Progenitor cell of endocrine pancreas (in vitro differentiated cells): ENCODE measurements around the gene DIS3L2. TPM values are rescaled to one million over a fixed set of nuclear protein-coding genes. Genes with fewer than 3 reads are reported as not detected.

ENCODE experiments used
- DNase-seq: peaks from one replicate; pipeline ENCODE4 v3.0.0; 2021; ENCODE audit warnings: low spot score; ENCODE audit not compliant: unreplicated experiment
- H3K27ac Mint-ChIP-seq: 2 replicates; pipeline ENCODE4 v1.8.0; 2021; ENCODE audit warnings: mild to moderate bottlenecking, moderate library complexity, mixed read lengths
- H3K27me3 Mint-ChIP-seq: 2 replicates; pipeline ENCODE4 v1.8.0; 2021; ENCODE audit warnings: mixed read lengths
- H3K36me3 Mint-ChIP-seq: 2 replicates; pipeline ENCODE4 v1.8.0; 2022; ENCODE audit warnings: mixed read lengths; ENCODE audit not compliant: insufficient read depth
- H3K4me1 Mint-ChIP-seq: 2 replicates; pipeline ENCODE4 v1.8.0; 2021; ENCODE audit warnings: low read depth, mixed read lengths
- H3K4me3 Mint-ChIP-seq: 2 replicates; pipeline ENCODE4 v1.8.0; 2021; ENCODE audit warnings: low read depth, mild to moderate bottlenecking, moderate library complexity, mixed read lengths
- H3K9me3 Mint-ChIP-seq: 2 replicates; pipeline ENCODE4 v1.8.0; 2021; ENCODE audit warnings: low read depth, mixed read lengths
- total RNA-seq: library from RNA; stranded (reverse); gene quantifications from 2 replicates; pipeline ENCODE4 v1.2.1, GENCODE V29; 2021
- TF ChIP-seq, protein P1 (sequence below): fragments of 200-600 bp; sonication (generic); IDR thresholded peaks from one replicate; pipeline ENCODE4 v1.5.0; 2021; ENCODE audit warnings: antibody characterized with exemption, mild to moderate bottlenecking; ENCODE audit not compliant: unreplicated experiment

DIS3L2 gene
- total RNA-seq, 1 donor from 2014 or later, result 59.3 TPM

DNA sequence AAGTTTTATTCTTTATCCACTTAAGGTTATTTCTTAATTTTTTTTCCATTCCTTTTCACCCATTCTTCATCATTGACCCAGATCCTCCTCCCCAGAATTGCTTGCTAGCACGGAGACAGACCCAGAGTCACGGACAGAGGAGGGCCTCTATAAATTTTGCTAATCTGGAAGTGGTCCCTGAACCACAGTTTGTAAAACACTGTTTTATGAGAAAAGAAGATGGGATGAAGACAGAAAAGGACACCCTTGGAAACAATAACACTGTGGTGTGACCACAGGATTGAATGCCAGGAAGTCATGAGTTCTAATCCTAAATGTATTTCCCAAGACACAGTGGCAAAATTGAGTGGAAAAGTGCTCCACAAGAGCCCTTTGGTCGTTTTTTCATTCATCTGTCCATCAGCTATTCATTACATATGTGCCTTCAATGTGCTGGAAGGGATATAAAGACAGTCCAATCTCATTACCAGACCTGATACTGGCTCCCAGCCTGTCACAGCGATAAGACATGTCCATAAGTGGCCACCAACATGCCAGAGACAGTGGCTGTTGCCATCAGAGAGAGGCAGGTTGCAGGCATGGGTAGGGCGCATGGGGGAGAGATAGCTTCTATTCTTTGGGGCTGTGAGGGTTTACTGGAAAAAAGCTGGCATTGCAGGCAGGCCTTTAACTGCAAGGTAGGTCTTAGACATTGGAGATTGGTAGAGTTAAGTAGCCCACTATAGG is 241.8 kb downstream of the DIS3L2 start:
- Mint-ChIP-seq H3K4me3 (no peak overlapping the region), H3K9me3 (no peaks in the 10 kb centered on the region), H3K27ac (no peak overlapping the region), H3K4me1 (peaks cover 13% of the 10 kb centered on the region), H3K36me3 (peaks cover 10% of the 10 kb centered on the region), H3K27me3 (no peaks in the 10 kb centered on the region)
- DNase-seq, result no peak
- TF ChIP-seq, protein P1, sequence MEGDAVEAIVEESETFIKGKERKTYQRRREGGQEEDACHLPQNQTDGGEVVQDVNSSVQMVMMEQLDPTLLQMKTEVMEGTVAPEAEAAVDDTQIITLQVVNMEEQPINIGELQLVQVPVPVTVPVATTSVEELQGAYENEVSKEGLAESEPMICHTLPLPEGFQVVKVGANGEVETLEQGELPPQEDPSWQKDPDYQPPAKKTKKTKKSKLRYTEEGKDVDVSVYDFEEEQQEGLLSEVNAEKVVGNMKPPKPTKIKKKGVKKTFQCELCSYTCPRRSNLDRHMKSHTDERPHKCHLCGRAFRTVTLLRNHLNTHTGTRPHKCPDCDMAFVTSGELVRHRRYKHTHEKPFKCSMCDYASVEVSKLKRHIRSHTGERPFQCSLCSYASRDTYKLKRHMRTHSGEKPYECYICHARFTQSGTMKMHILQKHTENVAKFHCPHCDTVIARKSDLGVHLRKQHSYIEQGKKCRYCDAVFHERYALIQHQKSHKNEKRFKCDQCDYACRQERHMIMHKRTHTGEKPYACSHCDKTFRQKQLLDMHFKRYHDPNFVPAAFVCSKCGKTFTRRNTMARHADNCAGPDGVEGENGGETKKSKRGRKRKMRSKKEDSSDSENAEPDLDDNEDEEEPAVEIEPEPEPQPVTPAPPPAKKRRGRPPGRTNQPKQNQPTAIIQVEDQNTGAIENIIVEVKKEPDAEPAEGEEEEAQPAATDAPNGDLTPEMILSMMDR, result no peak

DNA sequence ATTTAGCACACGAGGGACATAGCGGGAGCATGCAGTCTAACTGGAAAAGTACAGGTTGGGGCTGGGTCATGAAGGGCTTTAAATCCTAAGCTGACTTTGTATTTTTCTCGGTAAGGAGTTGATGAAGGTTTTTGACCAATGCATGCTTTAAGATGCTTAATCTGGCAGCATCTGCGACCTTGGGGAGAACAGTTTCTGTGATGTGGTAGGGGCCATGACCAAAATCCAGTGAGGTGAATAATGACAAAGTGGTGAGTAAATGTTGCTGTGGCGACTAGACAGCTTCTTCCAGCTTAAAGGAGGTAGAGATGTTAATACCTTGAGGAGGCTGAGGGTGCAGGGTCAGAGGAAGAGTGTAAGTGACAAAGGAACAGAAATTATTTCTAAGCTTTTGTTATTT is 242.4 kb downstream of the DIS3L2 start:
- TF ChIP-seq, protein P1, result no peak
- Mint-ChIP-seq H3K4me3 (no peak overlapping the region), H3K27ac (no peak overlapping the region), H3K9me3 (no peaks in the 10 kb centered on the region), H3K36me3 (peaks cover 7% of the 10 kb centered on the region), H3K4me1 (peaks cover 13% of the 10 kb centered on the region), H3K27me3 (no peaks in the 10 kb centered on the region)
- DNase-seq, result no peak

DNA sequence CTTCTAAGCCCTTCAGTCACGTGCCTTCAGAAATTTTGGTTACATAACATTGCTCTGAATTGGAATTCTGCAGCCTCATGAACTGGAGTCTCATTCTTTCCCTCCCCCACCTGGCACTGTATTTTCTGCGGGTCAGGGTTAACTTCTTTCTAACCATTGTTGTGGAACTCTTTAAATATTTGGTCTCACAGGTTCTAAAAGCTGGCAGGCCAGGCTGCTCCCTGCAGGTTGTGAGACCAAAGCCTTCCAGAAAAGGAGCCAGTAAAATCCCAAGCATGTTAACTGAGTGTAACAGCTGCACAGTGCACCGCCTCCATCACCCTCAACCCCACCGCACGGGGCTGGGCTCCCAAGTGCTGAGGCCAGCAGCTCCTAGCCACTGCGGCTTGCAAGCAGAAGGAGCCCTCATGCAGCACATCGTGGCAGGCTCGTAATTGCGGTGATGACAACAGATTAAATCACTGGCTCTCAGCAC is 243.0 kb downstream of the DIS3L2 start:
- DNase-seq, result no peak
- peaks cover 6% of the 10 kb centered on the region for H3K36me3 Mint-ChIP-seq
- H3K27me3 Mint-ChIP-seq, result no peaks in the 10 kb centered on the region
- H3K4me1 Mint-ChIP-seq, result peaks cover 13% of the 10 kb centered on the region
- H3K4me3 Mint-ChIP-seq, result no peak overlapping the region
- TF ChIP-seq, protein P1, result no peak
- no peaks in the 10 kb centered on the region for H3K9me3 Mint-ChIP-seq
- no peak overlapping the region for H3K27ac Mint-ChIP-seq

DNA sequence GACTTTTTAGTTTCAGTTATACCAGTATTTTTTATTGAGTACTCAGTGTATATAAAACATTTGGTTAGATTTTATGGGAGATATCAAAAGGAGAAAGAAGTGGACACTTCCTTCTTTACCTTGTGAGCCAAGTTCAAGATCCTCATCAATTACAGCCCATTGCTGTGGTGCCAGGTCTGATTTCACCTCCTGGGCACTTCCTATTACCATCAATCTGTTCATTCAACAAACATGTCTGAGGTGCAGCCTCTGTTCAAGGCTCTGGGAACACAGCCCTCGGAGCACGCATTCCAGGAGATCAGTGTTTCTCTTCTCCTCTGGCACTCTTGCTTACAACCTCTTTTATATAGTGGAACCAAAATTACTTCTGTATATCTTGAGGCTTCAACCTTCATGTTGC is 245.7 kb downstream of the DIS3L2 start:
- H3K9me3 Mint-ChIP-seq, result no peaks in the 10 kb centered on the region
- no peaks in the 10 kb centered on the region for H3K27me3 Mint-ChIP-seq
- no peak overlapping the region for H3K4me3 Mint-ChIP-seq
- DNase-seq, result no peak
- peaks cover 10% of the 10 kb centered on the region for H3K36me3 Mint-ChIP-seq
- peaks cover 13% of the 10 kb centered on the region for H3K4me1 Mint-ChIP-seq
- H3K27ac Mint-ChIP-seq, result no peak overlapping the region
- TF ChIP-seq, protein P1, result no peak

DNA sequence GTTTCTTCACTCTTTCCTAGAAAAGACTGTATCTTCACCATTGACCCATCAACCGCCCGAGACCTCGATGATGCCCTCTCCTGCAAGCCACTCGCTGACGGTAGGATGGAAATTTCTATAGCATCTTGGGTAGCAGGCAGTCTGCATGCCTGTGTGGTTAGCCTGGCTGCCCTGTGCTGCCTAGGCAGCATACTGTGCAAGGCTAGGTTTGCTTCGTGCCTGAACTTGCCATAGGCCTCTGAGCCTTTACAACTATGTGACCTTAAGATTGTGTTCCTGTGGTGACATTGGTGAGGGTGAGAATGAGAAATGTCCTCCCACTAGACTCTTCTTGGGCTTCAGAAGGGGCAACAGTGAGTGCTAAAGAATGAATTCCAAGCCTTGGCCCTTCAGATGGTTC is 248.8 kb downstream of the DIS3L2 start:
- peaks cover 20% of the 10 kb centered on the region for H3K36me3 Mint-ChIP-seq
- H3K27ac Mint-ChIP-seq, result no peak overlapping the region
- no peaks in the 10 kb centered on the region for H3K9me3 Mint-ChIP-seq
- peaks cover 6% of the 10 kb centered on the region for H3K4me1 Mint-ChIP-seq
- no peak for DNase-seq
- TF ChIP-seq, protein P1, result no peak
- H3K4me3 Mint-ChIP-seq, result no peak overlapping the region
- H3K27me3 Mint-ChIP-seq, result no peaks in the 10 kb centered on the region
